HG02973 (cell line): ENCODE measurements around the gene TNS3.

Experiments
- ATAC-seq: cut with Tn5 transposase; IDR thresholded peaks from one replicate; pipeline ENCODE4 v1.9.1; 2021; ENCODE audit warnings: moderate library complexity; ENCODE audit not compliant: unreplicated experiment

The TNS3 gene

GRCh38 chr7:47376991-47377616 lies 204.8 kb downstream of the TNS3 start:
- no peak for ATAC-seq

GRCh38 chr7:47375121-47375938 lies 206.6 kb downstream of the TNS3 start:
- no peak for ATAC-seq

GRCh38 chr7:47374538-47374937 lies 207.4 kb downstream of the TNS3 start:
- ATAC-seq: no peak

GRCh38 chr7:47373871-47374451 lies 207.9 kb downstream of the TNS3 start:
- no peak for ATAC-seq

GRCh38 chr7:47371733-47372368 lies 210.1 kb downstream of the TNS3 start:
- ATAC-seq: no peak

- ATAC-seq: no peak
Measured at GRCh38 chr7:47371317-47371716, 210.6 kb downstream of the TNS3 start.

- no peak for ATAC-seq
Measured at GRCh38 chr7:47370461-47371042, 211.4 kb downstream of the TNS3 start.

GRCh38 chr7:47369736-47370135 lies 212.2 kb downstream of the TNS3 start:
- ATAC-seq: no peak

GRCh38 chr7:47368190-47368812 lies 213.6 kb downstream of the TNS3 start:
- ATAC-seq: no peak

GRCh38 chr7:47367369-47367768 lies 214.5 kb downstream of the TNS3 start:
- no peak for ATAC-seq

GRCh38 chr7:47366960-47367359 lies 215.0 kb downstream of the TNS3 start:
- ATAC-seq: no peak

GRCh38 chr7:47366211-47366610 lies 215.7 kb downstream of the TNS3 start:
- no peak for ATAC-seq

GRCh38 chr7:47362984-47363383 lies 218.9 kb downstream of the TNS3 start:
- no peak for ATAC-seq

GRCh38 chr7:47361746-47362215 lies 220.1 kb downstream of the TNS3 start:
- ATAC-seq: no peak

GRCh38 chr7:47361236-47361635 lies 220.7 kb downstream of the TNS3 start:
- ATAC-seq: no peak

- ATAC-seq: no peak
Measured at GRCh38 chr7:47360301-47360900, 221.5 kb downstream of the TNS3 start.

- ATAC-seq: no peak
Measured at GRCh38 chr7:47358944-47359588, 222.8 kb downstream of the TNS3 start.

GRCh38 chr7:47358357-47358756 lies 223.6 kb downstream of the TNS3 start:
- ATAC-seq: no peak

- ATAC-seq: no peak
Measured at GRCh38 chr7:47357863-47358262, 224.0 kb downstream of the TNS3 start.

- ATAC-seq: no peak
Measured at GRCh38 chr7:47357361-47357760, 224.6 kb downstream of the TNS3 start.
